Adipocyte (in vitro differentiated cells): ENCODE measurements around the gene PTMS.
"Not testable (repeated sequence)": the region's sequence is repeated elsewhere in the genome, so short reads cannot be mapped to it uniquely, and the experiment has no call there.

ENCODE experiments used
- DNase-seq: peaks from one replicate; pipeline ENCODE4 v3.0.0-alpha.2; 2015; ENCODE audit warnings: low read depth
- H3K27me3 ChIP-seq: replicated peaks from 2 replicates; pipeline ENCODE4 v1.7.0; 2013; ENCODE audit warnings: mild to moderate bottlenecking, low read length, moderate library complexity; ENCODE audit not compliant: control insufficient read depth, insufficient read depth
- H3K36me3 ChIP-seq: 2 replicates; pipeline ENCODE4 v1.7.0; 2013; ENCODE audit warnings: low read length, mild to moderate bottlenecking, moderate library complexity; ENCODE audit not compliant: control insufficient read depth, insufficient read depth, severe bottlenecking
- H3K4me1 ChIP-seq: 2 replicates; pipeline ENCODE4 v1.7.0; 2013; ENCODE audit warnings: mild to moderate bottlenecking, low read length, moderate library complexity; ENCODE audit not compliant: control insufficient read depth, insufficient read depth
- H3K4me3 ChIP-seq: 2 replicates; pipeline ENCODE4 v1.7.0; 2013; ENCODE audit warnings: mild to moderate bottlenecking, low read length, moderate library complexity
- H3K9ac ChIP-seq: 2 replicates; pipeline ENCODE4 v1.7.0; 2013; ENCODE audit warnings: mild to moderate bottlenecking, low read length, moderate library complexity
- H3K9me3 ChIP-seq: 2 replicates; pipeline ENCODE4 v1.7.0; 2013; ENCODE audit warnings: mild to moderate bottlenecking, low read length, moderate library complexity; ENCODE audit not compliant: control insufficient read depth

PTMS gene

DNA sequence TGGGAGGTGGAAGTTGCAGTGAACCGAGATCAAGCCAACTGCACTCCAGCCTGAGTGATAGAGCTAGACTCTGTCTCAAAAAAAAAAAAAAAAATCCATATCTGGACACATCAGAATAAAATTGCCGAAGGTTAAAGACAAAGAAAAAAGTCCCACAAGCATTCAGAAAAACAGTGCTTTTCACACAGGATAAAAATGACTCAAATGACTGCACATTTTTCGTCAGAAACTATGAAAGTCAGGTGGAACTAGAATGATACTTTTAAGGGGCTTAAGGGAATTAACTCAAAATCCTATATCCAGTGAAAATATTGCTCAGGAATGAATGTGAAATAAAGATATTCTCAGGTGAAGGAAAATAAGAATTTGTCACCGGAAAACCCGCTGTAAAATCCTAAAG lies 29.4 kb upstream of the PTMS start:
- H3K9me3 ChIP-seq, result no peaks in the 10 kb centered on the region
- no peak for DNase-seq
- no peaks in the 10 kb centered on the region for H3K27me3 ChIP-seq
- peaks cover 7% of the 10 kb centered on the region for H3K36me3 ChIP-seq
- H3K4me1 ChIP-seq, result peaks cover 26% of the 10 kb centered on the region
- no peak overlapping the region for H3K4me3 ChIP-seq
- peak overlapping the region; percentile 45 for H3K9ac ChIP-seq

DNA sequence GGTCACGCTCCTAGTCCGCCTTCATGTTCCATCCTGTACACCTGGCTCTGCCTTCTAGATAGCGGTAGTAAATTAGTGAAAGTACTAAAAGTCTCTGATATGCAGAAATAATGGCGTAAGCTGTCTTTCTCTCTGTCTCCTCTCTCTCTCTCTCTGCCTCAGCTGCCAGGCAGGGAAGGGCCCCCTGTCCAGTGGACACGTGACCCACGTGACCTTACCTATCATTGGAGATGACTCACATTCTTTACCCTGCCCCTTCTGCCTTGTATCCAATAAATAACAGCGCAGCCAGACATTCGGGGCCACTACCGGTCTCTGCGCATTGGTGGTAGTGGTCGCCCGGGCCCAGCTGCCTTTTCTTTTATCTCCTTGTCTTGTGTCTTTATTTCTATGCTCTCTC lies 24.1 kb upstream of the PTMS start:
- not testable (repeated sequence) for DNase-seq, H3K4me1 ChIP-seq, H3K9me3 ChIP-seq, H3K27me3 ChIP-seq, H3K4me3 ChIP-seq, H3K9ac ChIP-seq
- peaks cover 12% of the 10 kb centered on the region for H3K36me3 ChIP-seq

DNA sequence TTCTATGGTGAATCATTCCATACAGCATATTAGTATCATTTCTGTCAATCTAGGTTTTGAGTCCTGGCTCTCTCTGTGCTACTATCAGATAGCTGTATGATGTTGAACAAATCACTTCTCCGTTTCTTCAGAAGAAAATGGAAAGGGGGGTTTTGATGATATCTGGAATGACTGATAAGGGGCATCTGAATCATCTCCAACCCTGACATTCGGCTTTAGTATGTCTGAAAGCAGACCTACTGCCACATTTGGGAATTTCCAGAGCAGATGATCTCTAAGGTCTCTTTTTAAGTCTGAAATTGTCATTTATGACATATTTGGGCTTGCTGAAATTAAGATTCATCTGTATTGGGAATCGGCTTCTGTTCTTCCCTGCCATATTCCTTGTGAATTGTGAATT lies 23.3 kb upstream of the PTMS start:
- H3K27me3 ChIP-seq, result no peaks in the 10 kb centered on the region
- H3K36me3 ChIP-seq, result peaks cover 19% of the 10 kb centered on the region
- no peaks in the 10 kb centered on the region for H3K9me3 ChIP-seq
- H3K4me3 ChIP-seq, result no peak overlapping the region
- no peak for DNase-seq
- peaks cover 6% of the 10 kb centered on the region for H3K4me1 ChIP-seq
- no peak overlapping the region for H3K9ac ChIP-seq

- H3K9me3 ChIP-seq, H3K27me3 ChIP-seq, DNase-seq, H3K4me3 ChIP-seq, H3K4me1 ChIP-seq, H3K9ac ChIP-seq: not testable (repeated sequence)
- peaks cover 24% of the 10 kb centered on the region for H3K36me3 ChIP-seq
Observed at GRCh38 chr12:6743300-6743699, 22.9 kb upstream of the PTMS start.

DNA sequence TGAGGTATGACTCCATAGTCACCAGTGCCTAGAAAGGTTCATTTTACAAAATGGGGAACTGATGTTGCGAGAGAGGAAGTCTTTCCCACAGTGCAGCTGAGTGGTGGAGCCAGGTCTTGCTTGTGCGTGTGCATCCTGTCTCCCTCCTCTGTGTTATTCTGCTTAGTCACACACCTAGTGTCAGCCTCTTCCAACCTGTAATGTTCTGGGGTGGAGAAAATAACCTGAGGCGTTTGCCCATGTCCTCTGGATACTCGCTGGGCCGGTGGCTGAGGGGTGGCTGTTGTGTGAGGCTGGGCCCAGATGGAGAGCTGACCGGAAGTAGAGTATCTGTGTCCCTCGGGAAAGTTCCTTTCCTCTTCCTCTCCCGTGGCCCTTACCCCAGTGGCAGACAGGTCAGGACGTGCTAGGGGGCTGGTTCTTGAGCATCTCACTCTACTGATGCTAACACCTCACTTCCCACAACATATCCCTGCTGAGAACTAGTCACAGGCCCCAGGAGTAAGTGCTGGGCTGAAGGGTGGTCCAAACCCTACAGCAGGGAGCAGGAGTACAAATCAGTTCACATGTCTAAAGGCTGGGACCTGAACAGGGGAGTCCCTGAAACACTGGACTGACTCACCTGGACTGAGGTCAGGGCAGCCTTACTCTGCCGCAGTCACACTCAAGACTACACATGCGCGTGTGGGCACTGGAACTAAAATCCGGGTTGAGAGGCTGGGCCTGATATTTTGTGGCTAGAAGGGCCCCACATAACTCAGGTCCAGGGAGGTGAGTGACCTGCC lies 20.2 kb upstream of the PTMS start:
- Histone ChIP-seq H3K36me3 (peaks cover 50% of the 10 kb centered on the region), H3K27me3 (no peaks in the 10 kb centered on the region), H3K4me3 (no peak overlapping the region), H3K4me1 (peaks cover 4% of the 10 kb centered on the region), H3K9ac (peak overlapping the region; percentile 8), H3K9me3 (no peaks in the 10 kb centered on the region)
- DNase-seq, result no peak

DNA sequence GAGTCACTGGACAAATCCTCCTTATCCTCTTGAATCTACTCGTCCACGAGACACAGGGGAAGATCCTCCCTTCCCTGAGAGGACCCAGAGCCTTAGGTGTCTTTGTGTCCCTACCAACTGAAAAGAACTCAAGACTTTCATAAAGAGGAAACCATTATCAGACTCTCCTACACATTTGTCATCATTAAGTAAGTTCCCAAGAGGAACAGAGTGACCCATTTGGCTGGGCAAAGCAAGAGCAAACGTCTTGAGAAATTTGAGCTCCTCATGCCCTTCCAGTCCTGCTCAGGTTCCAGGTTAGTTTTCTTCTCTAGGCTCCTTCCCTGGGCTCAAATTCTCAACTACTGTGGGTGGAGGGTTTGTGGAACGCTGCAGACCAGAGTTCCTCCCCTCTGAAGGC lies 18.9 kb upstream of the PTMS start:
- no peaks in the 10 kb centered on the region for H3K27me3 ChIP-seq

GRCh38 chr12:6748761-6749160 lies 17.4 kb upstream of the PTMS start:
- H3K4me1 ChIP-seq, result peaks cover 18% of the 10 kb centered on the region
- H3K36me3 ChIP-seq, result peaks cover 60% of the 10 kb centered on the region
- no peak for DNase-seq
- H3K4me3 ChIP-seq, result no peak overlapping the region
- no peaks in the 10 kb centered on the region for H3K27me3 ChIP-seq
- H3K9ac ChIP-seq, result no peak overlapping the region
- no peaks in the 10 kb centered on the region for H3K9me3 ChIP-seq

More for the DNA sequence above, 18.9 kb upstream of the PTMS start:
- H3K9me3 ChIP-seq, result no peaks in the 10 kb centered on the region
- H3K36me3 ChIP-seq, result peaks cover 60% of the 10 kb centered on the region
- H3K4me1 ChIP-seq, result peaks cover 16% of the 10 kb centered on the region
- H3K4me3 ChIP-seq, result no peak overlapping the region
- H3K9ac ChIP-seq, result no peak overlapping the region
- no peak for DNase-seq

DNA sequence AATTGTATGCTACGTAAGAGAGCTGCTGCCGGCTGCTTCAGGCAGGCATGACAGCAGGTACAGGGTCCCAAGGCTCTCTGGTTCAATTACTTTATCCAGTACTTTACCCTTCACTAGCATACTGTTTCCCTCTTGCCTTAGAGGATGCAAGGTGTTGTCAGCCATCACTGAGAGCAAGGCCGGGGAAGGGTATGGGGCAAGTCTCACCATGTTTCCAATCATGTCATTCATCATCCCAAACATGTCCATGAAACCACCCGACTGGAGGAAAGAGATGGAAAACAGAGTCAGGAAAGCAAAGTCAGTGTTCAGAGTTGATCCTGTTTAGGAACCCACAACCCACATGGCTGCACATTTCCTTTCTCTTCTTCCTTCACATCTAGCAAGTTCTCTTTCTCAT lies 15.7 kb upstream of the PTMS start:
- Histone ChIP-seq H3K9ac (peak overlapping the region; percentile 98), H3K27me3 (no peaks in the 10 kb centered on the region), H3K4me3 (no peak overlapping the region), H3K4me1 (peaks cover 27% of the 10 kb centered on the region), H3K36me3 (peaks cover 60% of the 10 kb centered on the region), H3K9me3 (no peaks in the 10 kb centered on the region)
- DNase-seq, result no peak

- Histone ChIP-seq H3K36me3 (peaks cover 51% of the 10 kb centered on the region), H3K9ac (peak overlapping the region; percentile 98), H3K4me3 (peak overlapping the region; percentile 89), H3K27me3 (no peaks in the 10 kb centered on the region), H3K4me1 (peaks cover 27% of the 10 kb centered on the region), H3K9me3 (no peaks in the 10 kb centered on the region)
- no peak for DNase-seq
Observed at GRCh38 chr12:6751767-6752166, 14.4 kb upstream of the PTMS start.

DNA sequence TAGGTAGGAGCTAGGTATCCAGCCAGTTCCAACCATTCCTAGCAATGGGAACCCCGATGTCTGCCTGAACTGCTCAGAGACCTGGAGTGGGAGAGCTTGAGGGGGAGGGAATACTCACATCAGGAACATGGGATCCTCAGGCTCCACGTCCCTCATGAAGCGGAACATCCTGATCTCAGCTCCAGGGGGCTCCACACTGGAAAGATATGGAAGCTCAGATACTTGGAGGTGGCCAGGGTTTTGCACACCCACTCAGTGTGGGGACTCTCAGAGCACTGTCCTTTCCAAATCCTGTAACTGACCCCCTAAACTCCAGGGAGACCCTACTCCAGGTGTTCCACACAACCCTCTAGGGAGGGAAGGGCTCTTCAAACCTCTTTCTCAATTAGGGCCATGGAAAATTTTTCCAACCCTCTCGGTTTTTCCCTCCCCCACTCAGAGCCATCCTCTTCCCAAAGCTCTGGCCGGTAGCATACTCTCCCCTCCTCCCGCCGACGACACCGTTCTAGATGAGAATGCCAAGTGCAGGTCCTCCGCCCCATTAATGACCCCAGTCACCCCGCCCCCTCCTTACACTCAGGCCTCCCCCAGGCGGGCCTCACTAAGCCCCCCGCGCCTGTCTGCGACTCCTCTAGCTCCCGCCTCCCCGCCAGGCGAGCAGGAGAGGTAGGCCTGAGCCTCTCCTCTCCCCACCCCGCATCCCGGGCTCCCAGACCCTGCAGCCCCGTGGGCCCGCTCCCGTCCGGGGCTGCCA lies 13.8 kb upstream of the PTMS start:
- Histone ChIP-seq H3K36me3 (peaks cover 45% of the 10 kb centered on the region), H3K4me1 (peaks cover 27% of the 10 kb centered on the region), H3K27me3 (no peaks in the 10 kb centered on the region), H3K4me3 (peak overlapping the region; percentile 89), H3K9ac (peak overlapping the region; percentile 98), H3K9me3 (no peaks in the 10 kb centered on the region)
- DNase-seq, result peak; percentile 72

DNA sequence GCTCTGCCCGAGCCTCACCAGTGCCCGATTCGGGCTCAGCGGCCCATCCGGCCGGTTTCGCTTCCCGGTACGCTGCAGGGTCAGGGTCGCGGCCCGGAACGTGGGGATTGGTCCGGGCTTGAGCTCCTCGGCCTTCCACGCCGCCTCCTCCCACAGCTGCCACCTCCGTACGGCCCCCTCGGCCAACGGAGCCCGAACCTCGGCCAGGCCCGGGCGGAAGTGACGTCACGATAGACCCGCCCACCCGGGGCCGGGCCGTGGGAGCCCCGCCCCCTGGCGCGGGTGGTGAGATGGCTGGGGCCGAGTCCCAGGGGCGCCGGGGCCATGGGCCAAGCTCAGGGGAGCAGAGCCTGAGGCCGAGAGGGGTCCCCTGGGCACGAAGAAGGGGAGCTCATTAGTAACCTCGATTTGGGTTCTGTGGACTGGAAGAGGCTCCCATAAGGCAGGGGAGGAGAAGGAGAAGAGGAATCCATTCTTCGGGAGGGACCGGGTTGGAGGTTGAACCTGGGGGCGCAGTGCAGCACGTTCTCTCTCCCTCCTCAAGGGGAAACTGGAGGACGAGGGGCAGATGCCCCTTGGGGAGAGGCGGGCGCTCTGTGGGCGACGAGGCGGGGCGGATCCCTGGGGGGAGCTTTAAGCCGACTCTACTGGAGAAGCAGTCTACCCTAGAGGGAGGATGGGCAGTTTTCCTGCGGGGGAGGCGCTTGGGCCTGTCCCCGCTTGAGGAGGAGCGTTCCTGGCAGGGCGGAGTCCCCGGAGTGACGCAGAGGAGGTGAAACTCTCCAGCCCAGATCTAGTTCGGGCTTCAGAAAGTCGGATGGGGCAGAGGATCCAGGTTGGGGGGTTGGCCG lies 13.0 kb upstream of the PTMS start, which contains the start of gene MLF2:
Gene MLF2, minus strand, starts transcription at position 221 of the 851 bp plus-strand sequence. CDS start 807 bp downstream, outside the sequence.
- Histone ChIP-seq H3K9ac (peak within 1 kb of the TSS; percentile 98), H3K9me3 (no peaks in the 10 kb centered on the region), H3K36me3 (peaks cover 37% of the 10 kb centered on the region), H3K4me1 (peaks cover 27% of the 10 kb centered on the region), H3K4me3 (peak within 1 kb of the TSS; percentile 89), H3K27me3 (no peaks in the 10 kb centered on the region)
- DNase-seq, result peak; percentile 99
